CD4-positive, alpha-beta memory T cell (primary cell): Measurements from ENCODE around the gene SLC25A29. TPM values are rescaled to one million over a fixed set of nuclear protein-coding genes. Genes with fewer than 3 reads are reported as not detected.

Experiments used
- CTCF ChIA-PET: fragments of 350-600 bp; sonication (Branson Sonifier 250); formaldehyde crosslinking; loops from one replicate; lab custom pipeline; 2021; ENCODE audit warnings: inconsistent platforms; ENCODE audit not compliant: partially characterized antibody; lab: Charles Lee
- POLR2A ChIA-PET: fragments of 350-600 bp; sonication (Branson Sonifier 250); formaldehyde crosslinking; loops from one replicate; lab custom pipeline; 2021; ENCODE audit not compliant: partially characterized antibody; lab: Charles Lee
- DNase-seq, 5 donors: peaks; one replicate each; pipeline versions ENCODE4 v3.0.0 to v3.0.0-alpha.2; 2020 to 2022; ENCODE audit warnings: mixed read lengths in 1 of 5
- H3K27ac ChIP-seq: one replicate; pipeline ENCODE4 v1.7.0; 2013; ENCODE audit warnings: low read depth, low read length
- H3K27me3 ChIP-seq: 2 replicates; pipeline ENCODE4 v1.7.0; 2013; ENCODE audit warnings: mild to moderate bottlenecking, low read length, moderate library complexity; ENCODE audit not compliant: insufficient read depth
- H3K36me3 ChIP-seq: 2 replicates; pipeline ENCODE4 v1.7.0; 2013; ENCODE audit warnings: mild to moderate bottlenecking, low read length, moderate library complexity; ENCODE audit not compliant: insufficient read depth
- H3K4me1 ChIP-seq: 2 replicates; pipeline ENCODE4 v1.7.0; 2013; ENCODE audit warnings: mild to moderate bottlenecking, low read length, moderate library complexity; ENCODE audit not compliant: insufficient read depth
- H3K4me3 ChIP-seq, 2 donors: one replicate each; pipeline ENCODE4 v1.7.0; 2013; ENCODE audit warnings: low read length in 2 of 2, mild to moderate bottlenecking in 1 of 2
- H3K9me3 ChIP-seq, 2 donors: one replicate each; pipeline ENCODE4 v1.7.0; 2013; ENCODE audit warnings: low read length in 2 of 2, control low read depth in 1 of 2; ENCODE audit not compliant: control insufficient read depth in 1 of 2
- H3K27ac Mint-ChIP-seq, 7 donors: one replicate each; pipeline ENCODE4 v1.8.0; 2020 to 2021; ENCODE audit warnings: mixed read lengths in 7 of 7, mild to moderate bottlenecking in 6 of 7, inconsistent platforms in 3 of 7, moderate library complexity in 3 of 7
- H3K27me3 Mint-ChIP-seq, 2 donors: one replicate each; pipeline ENCODE4 v1.8.0; 2020 to 2021; ENCODE audit warnings: mixed read lengths in 2 of 2
- H3K36me3 Mint-ChIP-seq, 2 donors: one replicate each; pipeline ENCODE4 v1.8.0; 2020 to 2021; ENCODE audit warnings: mixed read lengths in 2 of 2, inconsistent platforms in 1 of 2, mild to moderate bottlenecking in 1 of 2
- H3K4me1 Mint-ChIP-seq, 4 donors: one replicate each; pipeline ENCODE4 v1.8.0; 2020 to 2021; ENCODE audit warnings: mixed read lengths in 4 of 4, mild to moderate bottlenecking in 1 of 4
- H3K4me3 Mint-ChIP-seq, 8 donors: one replicate each; pipeline ENCODE4 v1.8.0; 2020 to 2021; ENCODE audit warnings: mixed read lengths in 8 of 8, mild to moderate bottlenecking in 7 of 8, moderate library complexity in 6 of 8, inconsistent platforms in 3 of 8
- H3K9me3 Mint-ChIP-seq, 8 donors: one replicate each; pipeline ENCODE4 v1.8.0; 2020 to 2021; ENCODE audit warnings: mixed read lengths in 8 of 8, mild to moderate bottlenecking in 5 of 8, inconsistent platforms in 3 of 8, moderate library complexity in 1 of 8
- intact Hi-C: fragments of 100-400 bp; cut with micrococcal nuclease; formaldehyde crosslinking; loops from one replicate; pipeline ENCODE4 v1.15.1; 2023
- polyA plus RNA-seq, 2 donors: library from polyadenylated mRNA; unstranded; fragments of 300-500 nt; fragmentation: Illumina TruSeq; gene quantifications; one replicate each; pipeline ENCODE4 v1.2.3, GENCODE V29; 2021
- total RNA-seq, 2 experiments: library from RNA; stranded (reverse); gene quantifications; one replicate each; pipeline ENCODE4 v1.2.3, GENCODE V29; 2021

SLC25A29 gene
- total and polyA plus RNA-seq, 4 experiments from 2014 or later = 0.08 to 8.1 (median 4.7) TPM

- Histone ChIP-seq H3K27me3 (no peaks in the 10 kb centered on the region), H3K36me3 (no peaks in the 10 kb centered on the region), H3K4me3 (no peak overlapping the region), H3K4me1 (no peaks in the 10 kb centered on the region), H3K27ac (no peak overlapping the region), H3K9me3 (no peaks in the 10 kb centered on the region)
- intact Hi-C loops = no loop called here
- CTCF ChIA-PET = no interaction called here
- no peak overlapping the region for H3K4me3 Mint-ChIP-seq
- POLR2A ChIA-PET = no interaction called here
- no peaks in the 10 kb centered on the region for H3K4me1 Mint-ChIP-seq
- H3K27ac Mint-ChIP-seq = no peak overlapping the region
- peaks cover 6% of the 10 kb centered on the region in 2 donors for H3K36me3 Mint-ChIP-seq
- H3K27me3 Mint-ChIP-seq = no peaks in the 10 kb centered on the region
- no peaks in the 10 kb centered on the region for H3K9me3 Mint-ChIP-seq
- DNase-seq = no peak
Measured at GRCh38 chr14:100330007-100330344, 23.7 kb upstream of the SLC25A29 start.

- H3K4me1 Mint-ChIP-seq = no peaks in the 10 kb centered on the region
- no peaks in the 10 kb centered on the region for H3K9me3 Mint-ChIP-seq
- CTCF ChIA-PET = no interaction called here
- POLR2A ChIA-PET = no interaction called here
- Histone ChIP-seq H3K4me3 (no peak overlapping the region), H3K9me3 (no peaks in the 10 kb centered on the region), H3K27me3 (no peaks in the 10 kb centered on the region), H3K27ac (no peak overlapping the region), H3K4me1 (no peaks in the 10 kb centered on the region), H3K36me3 (no peaks in the 10 kb centered on the region)
- peaks cover under 1 to 3% of the 10 kb centered on the region in 2 donors for H3K36me3 Mint-ChIP-seq
- H3K27me3 Mint-ChIP-seq = no peaks in the 10 kb centered on the region
- H3K4me3 Mint-ChIP-seq = no peak overlapping the region
- no peak overlapping the region for H3K27ac Mint-ChIP-seq
- no peak for DNase-seq
- intact Hi-C loops = no loop called here
Measured at GRCh38 chr14:100329233-100330006, 23.2 kb upstream of the SLC25A29 start.

- Histone ChIP-seq H3K36me3 (no peaks in the 10 kb centered on the region), H3K27me3 (no peaks in the 10 kb centered on the region), H3K9me3 (no peaks in the 10 kb centered on the region), H3K4me3 (no peak overlapping the region), H3K27ac (no peak overlapping the region), H3K4me1 (no peaks in the 10 kb centered on the region)
- ChIA-PET CTCF (no interaction called here), POLR2A (no interaction called here)
- no peaks in the 10 kb centered on the region for H3K4me1 Mint-ChIP-seq
- H3K9me3 Mint-ChIP-seq = no peaks in the 10 kb centered on the region
- H3K27me3 Mint-ChIP-seq = no peaks in the 10 kb centered on the region
- no peak for DNase-seq
- H3K27ac Mint-ChIP-seq = no peak overlapping the region
- no peak overlapping the region for H3K4me3 Mint-ChIP-seq
- no peaks in the 10 kb centered on the region for H3K36me3 Mint-ChIP-seq
- intact Hi-C loops = no loop called here
Measured at GRCh38 chr14:100328495-100329163, 22.4 kb upstream of the SLC25A29 start.

GRCh38 chr14:100327128-100327527 lies 20.9 kb upstream of the SLC25A29 start:
- no peak overlapping the region for H3K27ac Mint-ChIP-seq
- Histone ChIP-seq H3K9me3 (no peaks in the 10 kb centered on the region), H3K4me1 (no peaks in the 10 kb centered on the region), H3K36me3 (no peaks in the 10 kb centered on the region), H3K27me3 (no peaks in the 10 kb centered on the region), H3K4me3 (no peak overlapping the region), H3K27ac (no peak overlapping the region)
- no peaks in the 10 kb centered on the region for H3K27me3 Mint-ChIP-seq
- no peaks in the 10 kb centered on the region for H3K36me3 Mint-ChIP-seq
- no peaks in the 10 kb centered on the region for H3K9me3 Mint-ChIP-seq
- H3K4me1 Mint-ChIP-seq = no peaks in the 10 kb centered on the region
- POLR2A ChIA-PET = interaction anchor here (1.7 kb wide), 1 partner anchor 10 kb away, joined by 5 read pairs; no protein-coding TSS in a partner anchor
- DNase-seq = no peak
- H3K4me3 Mint-ChIP-seq = no peak overlapping the region
- CTCF ChIA-PET = no interaction called here
- intact Hi-C loops = no loop called here

- POLR2A ChIA-PET = interaction anchor here (0.6 to 1.7 kb wide), 2 partner anchors 9 to 1090 kb away, joined by 3 to 5 read pairs; no protein-coding TSS in a partner anchor
- Histone ChIP-seq H3K4me1 (no peaks in the 10 kb centered on the region), H3K36me3 (no peaks in the 10 kb centered on the region), H3K9me3 (no peaks in the 10 kb centered on the region), H3K27ac (no peak overlapping the region), H3K27me3 (no peaks in the 10 kb centered on the region), H3K4me3 (no peak overlapping the region)
- Mint-ChIP-seq H3K27me3 (no peaks in the 10 kb centered on the region), H3K4me1 (no peaks in the 10 kb centered on the region), H3K4me3 (no peak overlapping the region), H3K36me3 (no peaks in the 10 kb centered on the region), H3K27ac (no peak overlapping the region), H3K9me3 (no peaks in the 10 kb centered on the region)
- CTCF ChIA-PET = no interaction called here
- intact Hi-C loops = no loop called here
- no peak for DNase-seq
Measured at GRCh38 chr14:100325958-100326357, 19.7 kb upstream of the SLC25A29 start.

GRCh38 chr14:100325231-100325632 lies 19.0 kb upstream of the SLC25A29 start:
- no peaks in the 10 kb centered on the region for H3K9me3 Mint-ChIP-seq
- H3K4me1 Mint-ChIP-seq = no peaks in the 10 kb centered on the region
- intact Hi-C loops = no loop called here
- no peak overlapping the region for H3K4me3 Mint-ChIP-seq
- H3K27ac Mint-ChIP-seq = peak overlapping the region in 1 of 7 donors; percentile 55
- H3K27ac ChIP-seq = no peak overlapping the region
- no peaks in the 10 kb centered on the region for H3K4me1 ChIP-seq
- H3K36me3 ChIP-seq = no peaks in the 10 kb centered on the region
- no peaks in the 10 kb centered on the region for H3K9me3 ChIP-seq
- POLR2A ChIA-PET = no interaction called here
- CTCF ChIA-PET = no interaction called here
- no peak for DNase-seq
- H3K4me3 ChIP-seq = no peak overlapping the region
- no peaks in the 10 kb centered on the region for H3K27me3 ChIP-seq
- no peaks in the 10 kb centered on the region for H3K36me3 Mint-ChIP-seq
- H3K27me3 Mint-ChIP-seq = no peaks in the 10 kb centered on the region

- intact Hi-C loops = no loop called here
- no peak for DNase-seq
- H3K36me3 ChIP-seq = no peaks in the 10 kb centered on the region
- no peaks in the 10 kb centered on the region for H3K27me3 Mint-ChIP-seq
- H3K4me3 ChIP-seq = no peak overlapping the region
- no peaks in the 10 kb centered on the region for H3K4me1 ChIP-seq
- H3K27me3 ChIP-seq = no peaks in the 10 kb centered on the region
- ChIA-PET POLR2A (no interaction called here), CTCF (no interaction called here)
- no peaks in the 10 kb centered on the region for H3K9me3 Mint-ChIP-seq
- no peak overlapping the region for H3K27ac Mint-ChIP-seq
- H3K4me1 Mint-ChIP-seq = peaks cover 0 to 5% (median 0%) of the 10 kb centered on the region in 4 donors
- H3K36me3 Mint-ChIP-seq = no peaks in the 10 kb centered on the region
- H3K27ac ChIP-seq = no peak overlapping the region
- H3K9me3 ChIP-seq = no peaks in the 10 kb centered on the region
- H3K4me3 Mint-ChIP-seq = no peak overlapping the region
Measured at GRCh38 chr14:100323942-100324307, 17.7 kb upstream of the SLC25A29 start.
